ENCODE results near the gene DCUN1D3.

- TF ChIP-seq CTCF (conservative IDR thresholded peaks at IDR 0.05 in 1 of 2, IDR thresholded peaks at IDR 0.05 in 1 of 2; ENCODE audit: low read depth in 1 of 2, low read length in 2 of 2) (no peak), EZH2 (IDR thresholded peaks at IDR 0.05; ENCODE audit: low read length, missing control alignments) (no peak)
Measured at GRCh38 chr16:20899071-20899470, 1.1 kb downstream of the DCUN1D3 start.

Measured in fibroblast of lung (primary cell).